Measurements from ENCODE around the gene SLC44A1.

Gene SLC44A1

GRCh38 chr9:105438141-105438806, 193.8 kb downstream of the SLC44A1 start:
- DNase-seq: no peak

- DNase-seq: no peak
These were observed 195.0 kb downstream of the SLC44A1 start for GRCh38 chr9:105439428-105439827.

GRCh38 chr9:105441616-105442160, 197.2 kb downstream of the SLC44A1 start:
- DNase-seq: no peak

GRCh38 chr9:105443121-105443520, 198.7 kb downstream of the SLC44A1 start:
- DNase-seq: no peak

- DNase-seq: no peak
These were observed 199.7 kb downstream of the SLC44A1 start for GRCh38 chr9:105444130-105444529.

GRCh38 chr9:105445203-105445881, 200.9 kb downstream of the SLC44A1 start:
- DNase-seq: no peak

- no peak for DNase-seq
These were observed 202.9 kb downstream of the SLC44A1 start for GRCh38 chr9:105447386-105447813.

- peak; percentile 97 for DNase-seq
These were observed 203.7 kb downstream of the SLC44A1 start, which contains the start of gene FSD1L for GRCh38 chr9:105447814-105448812. FSD1L (plus strand) TSS chr9:105448034; CDS start chr9:105448221, 187 bp downstream.

GRCh38 chr9:105449081-105449480, 204.6 kb downstream of the SLC44A1 start:
- DNase-seq: no peak

- DNase-seq: no peak
These were observed 207.7 kb downstream of the SLC44A1 start for GRCh38 chr9:105452185-105452584.

GRCh38 chr9:105455836-105456475, 211.5 kb downstream of the SLC44A1 start:
- no peak for DNase-seq

GRCh38 chr9:105457560-105458294, 213.3 kb downstream of the SLC44A1 start:
- DNase-seq: no peak

GRCh38 chr9:105458404-105458803, 214.0 kb downstream of the SLC44A1 start:
- no peak for DNase-seq

- DNase-seq: no peak
These were observed 214.9 kb downstream of the SLC44A1 start for GRCh38 chr9:105459336-105459735.

- no peak for DNase-seq
These were observed 222.5 kb downstream of the SLC44A1 start for GRCh38 chr9:105466898-105467455.

GRCh38 chr9:105468875-105469274, 224.4 kb downstream of the SLC44A1 start:
- DNase-seq: no peak

GRCh38 chr9:105473221-105473620, 228.8 kb downstream of the SLC44A1 start:
- DNase-seq: no peak

- DNase-seq: no peak
These were observed 230.9 kb downstream of the SLC44A1 start for GRCh38 chr9:105475302-105475701.

- no peak for DNase-seq
These were observed 235.4 kb downstream of the SLC44A1 start for GRCh38 chr9:105479846-105480245.

GRCh38 chr9:105483618-105484017, 239.2 kb downstream of the SLC44A1 start:
- no peak for DNase-seq

- no peak for DNase-seq
These were observed 239.8 kb downstream of the SLC44A1 start for GRCh38 chr9:105484226-105484625.

All from islet precursor cell (in vitro differentiated cells).